Activated CD8-positive, alpha-beta memory T cell treated with anti-CD3 and anti-CD28 coated beads, Interleukin-2, amount 50 U/mL, for 24 hours (primary cell): ENCODE results near the gene PHYKPL.
"Not testable (repeated sequence)": the region's sequence is repeated elsewhere in the genome, so short reads cannot be mapped to it uniquely, and the experiment has no call there.

Source experiments
- DNase-seq: peaks from one replicate; pipeline ENCODE4 v3.0.0-alpha.2; 2020; ENCODE audit errors: extremely low read depth

The PHYKPL gene

GRCh38 chr5:178264044-178264443, 31.4 kb upstream of the PHYKPL start:
- no peak for DNase-seq

- no peak for DNase-seq
These were observed 29.3 kb upstream of the PHYKPL start for GRCh38 chr5:178261666-178262600.

GRCh38 chr5:178259623-178260536, 27.3 kb upstream of the PHYKPL start:
- DNase-seq: no peak

GRCh38 chr5:178257650-178258049, 25.0 kb upstream of the PHYKPL start:
- no peak for DNase-seq

GRCh38 chr5:178256746-178257145, 24.1 kb upstream of the PHYKPL start:
- DNase-seq: no peak

GRCh38 chr5:178253632-178254031, 21.0 kb upstream of the PHYKPL start:
- DNase-seq: not testable (repeated sequence)

GRCh38 chr5:178252258-178252657, 19.7 kb upstream of the PHYKPL start:
- no peak for DNase-seq

GRCh38 chr5:178250263-178250662, 17.7 kb upstream of the PHYKPL start:
- DNase-seq: no peak

- DNase-seq: no peak
These were observed 16.8 kb upstream of the PHYKPL start for GRCh38 chr5:178249191-178249989.

- DNase-seq: no peak
These were observed 16.1 kb upstream of the PHYKPL start for GRCh38 chr5:178248750-178249149.

- no peak for DNase-seq
These were observed 15.2 kb upstream of the PHYKPL start for GRCh38 chr5:178247481-178248456.

- DNase-seq: no peak
These were observed 14.2 kb upstream of the PHYKPL start for GRCh38 chr5:178246624-178247279.

GRCh38 chr5:178245389-178245788, 12.8 kb upstream of the PHYKPL start:
- no peak for DNase-seq

- no peak for DNase-seq
These were observed 12.0 kb upstream of the PHYKPL start for GRCh38 chr5:178244576-178244975.

- DNase-seq: no peak
These were observed 9.8 kb upstream of the PHYKPL start for GRCh38 chr5:178242416-178242815.

GRCh38 chr5:178241688-178242231, 9.2 kb upstream of the PHYKPL start:
- DNase-seq: no peak

GRCh38 chr5:178241231-178241663, 8.6 kb upstream of the PHYKPL start:
- DNase-seq: no peak

- DNase-seq: no peak
These were observed 8.2 kb upstream of the PHYKPL start for GRCh38 chr5:178240766-178241165.

GRCh38 chr5:178240341-178240741, 7.7 kb upstream of the PHYKPL start:
- DNase-seq: no peak
